ENCODE results near the gene EHD2. TPM values are rescaled to one million over a fixed set of nuclear protein-coding genes. Genes with fewer than 3 reads are reported as not detected.
A peak's percentile ranks its signal among the peaks of the same experiment; 100 is the strongest.
"Not testable (repeated sequence)": the region's sequence is repeated elsewhere in the genome, so short reads cannot be mapped to it uniquely, and the experiment has no call there.

Gene EHD2
- total and polyA plus RNA-seq, 2 of the 4 experiments (the other 2 are of a cell fraction), result 35.3 to 181 TPM

GRCh38 chr19:47663911-47664771, 49.1 kb upstream of the EHD2 start (continued):
- no peak for TF ChIP-seq ELK1 (IDR thresholded peaks at IDR 0.05; ENCODE audit: borderline replicate concordance, low read depth, low read length)
- no peak for TF ChIP-seq POLR2A (IDR thresholded peaks at IDR 0.05; ENCODE audit: low read depth, low read length)
- peak; percentile 79 for TF ChIP-seq MAFK (IDR thresholded peaks at IDR 0.05; ENCODE audit: low read depth, low read length)

- H2BK20ac ChIP-seq (ENCODE audit: low read depth, low read length); H3K4me2 ChIP-seq (ENCODE audit: low read depth, low read length); H3K18ac ChIP-seq (ENCODE audit: low read depth, low read length); H3K27me3 ChIP-seq (ENCODE audit: control insufficient read depth, insufficient read depth, low read length); H4K91ac ChIP-seq (ENCODE audit: insufficient read depth, low read depth, low read length); H2BK5ac ChIP-seq (ENCODE audit: low read depth, low read length, poor library complexity, severe bottlenecking); H3K27ac ChIP-seq (ENCODE audit: insufficient read depth, low read length); H3K56ac ChIP-seq (ENCODE audit: extremely low read depth, insufficient read depth, low read length); in situ Hi-C loops (cut with MboI; ENCODE audit: low sequenced_read_pairs); POLR2A ChIA-PET (ENCODE audit: unreplicated experiment); BruUV-seq (replicated peaks); H3K9ac ChIP-seq (ENCODE audit: low read depth, low read length); H3K4me3 ChIP-seq (ENCODE audit: insufficient read depth, low read depth, low read length); H3K23ac ChIP-seq (ENCODE audit: low read depth, low read length); H2AK5ac ChIP-seq (ENCODE audit: low read depth, low read length); H2AFZ ChIP-seq (replicated peaks; ENCODE audit: low read length, poor library complexity); H3K9me3 ChIP-seq (ENCODE audit: control insufficient read depth, insufficient read depth, low read length); H2BK120ac ChIP-seq (ENCODE audit: low read depth, low read length); ATAC-seq (ENCODE audit: low read depth); H3K14ac ChIP-seq (replicated peaks; ENCODE audit: low read depth, low read length); H4K8ac ChIP-seq (ENCODE audit: low read depth in 2 of 2, low read length in 2 of 2); H3K4ac ChIP-seq (ENCODE audit: low read depth, low read length); H4K5ac ChIP-seq (ENCODE audit: low read depth, low read length); H2BK15ac ChIP-seq (ENCODE audit: low read depth, low read length); DNase-seq; H2AK9ac ChIP-seq (replicated peaks; ENCODE audit: low read depth, low read length, poor library complexity); dilution Hi-C loops (cut with HindIII; ENCODE audit: low sequenced_read_pairs, unreplicated experiment); CTCF ChIA-PET: not testable (repeated sequence)
- H3K79me1 ChIP-seq (ENCODE audit: low read depth in 1 of 2, low read length in 2 of 2), result peaks cover 42 to 89% of the 10 kb centered on the region in 2 experiments
- peaks cover 20% of the 10 kb centered on the region for H3K36me3 ChIP-seq (ENCODE audit: control insufficient read depth, insufficient read depth, low read length)
- H3K4me1 ChIP-seq (ENCODE audit: control insufficient read depth, insufficient read depth, low read length), result peaks cover 19% of the 10 kb centered on the region
- H3K9me1 ChIP-seq (ENCODE audit: insufficient read depth, low read length), result peaks cover 36% of the 10 kb centered on the region
- peaks cover 52% of the 10 kb centered on the region for H4K20me1 ChIP-seq (ENCODE audit: insufficient read depth, low read length)
- WGBS, 2 experiments (ENCODE audit: extremely low coverage in 2 of 2, insufficient read length in 1 of 2), result 97% methylated on average over 6 of the region's 13 CpGs; no CpG with 5 or more reads in 1 of the 2 experiments
- intact Hi-C loops (cut with micrococcal nuclease), result loop anchor here (10.0 kb wide), 1 partner anchor 154 kb away; the partner anchor contains the start of gene NAPA
Observed at GRCh38 chr19:47668556-47668955, 44.7 kb upstream of the EHD2 start.

Measured in IMR-90 (cell line).